HCT116 (cell line): ENCODE measurements around the gene PTGR2. TPM values are rescaled to one million over a fixed set of nuclear protein-coding genes. Genes with fewer than 3 reads are reported as not detected.
A peak's percentile ranks its signal among the peaks of the same experiment; 100 is the strongest.

ENCODE experiments used
- ATAC-seq: fragments of 200-7000 bp; cut with Tn5 transposase; 2 replicates; pipeline ENCODE4 v1.9.1; 2020; ENCODE audit warnings: mild to moderate bottlenecking, moderate library complexity
- BruUV-seq: library from RNA; stranded (reverse); fragments of 400-500 nt; replicated peaks from 2 replicates; lab custom pipeline; 2021; lab: Mats Ljungman, UMichigan
- CTCF ChIA-PET: fragments of 300-600 bp; sonication (Branson Sonifier 250); formaldehyde crosslinking; loops from one replicate; lab custom pipeline; 2021; ENCODE audit warnings: antibody characterized with exemption; lab: Charles Lee
- POLR2A ChIA-PET: fragments of 300-600, 350-600 bp; sonication (Branson Sonifier 250); formaldehyde crosslinking; loops from one replicate; lab custom pipeline; 2021; ENCODE audit warnings: antibody characterized with exemption; lab: Charles Lee
- RAD21 ChIA-PET, 2 experiments: fragments of 300-600 bp; sonication (Branson Sonifier 250); formaldehyde crosslinking; loops; one replicate each; lab custom pipeline; 2023; ENCODE audit warnings: low total read pairs in 2 of 2; ENCODE audit not compliant: uncharacterized antibody in 2 of 2, unreplicated experiment in 2 of 2, low non-redundant PET in 1 of 2; lab: Charles Lee
- DNase-seq: peaks from one replicate; pipeline ENCODE4 v3.0.0-alpha.2; 2010; ENCODE audit warnings: low read depth, low spot score
- H2AFZ ChIP-seq: fragments of 200-600 bp; shearing (Covaris generic), sonication (generic); 2 replicates; pipeline ENCODE4 v1.6.1; 2017; ENCODE audit warnings: low read depth, mixed run types, mixed read lengths, antibody characterized with exemption, low read length; ENCODE audit not compliant: poor library complexity, severe bottlenecking
- H3K27ac ChIP-seq: 2 replicates; pipeline ENCODE4 v1.5.1; 2012; ENCODE audit warnings: low read depth, low read length
- H3K27me3 ChIP-seq: fragments of 200-600 bp; sonication (generic); 2 replicates; pipeline ENCODE4 v1.6.1; 2016; ENCODE audit warnings: mixed run types, low read length, mixed read lengths; ENCODE audit not compliant: insufficient read depth
- H3K36me3 ChIP-seq, 2 experiments: fragments of 200-500 bp in 1 of 2; fragments of 200-600 bp in 1 of 2; sonication (Bioruptor generic) in 1 of 2; sonication (generic) in 1 of 2; 2 replicates each; pipeline versions ENCODE4 v1.5.1 to v1.6.1; 2014 to 2016; ENCODE audit warnings: low read length in 2 of 2, inconsistent platforms in 1 of 2, mixed read lengths in 1 of 2, mixed run types in 1 of 2; ENCODE audit not compliant: insufficient read depth in 2 of 2, control insufficient read depth in 1 of 2
- H3K4me1 ChIP-seq, 2 experiments: fragments of 200-600 bp in 1 of 2; sonication (generic) in 1 of 2; 2 replicates each; pipeline versions ENCODE4 v1.5.1 to v1.6.1; 2012 to 2017; ENCODE audit warnings: low read length in 2 of 2, inconsistent platforms in 1 of 2, mild to moderate bottlenecking in 1 of 2, mixed read lengths in 1 of 2, mixed run types in 1 of 2, moderate library complexity in 1 of 2; ENCODE audit not compliant: insufficient read depth in 2 of 2, control insufficient read depth in 1 of 2
- H3K4me2 ChIP-seq: fragments of 200-600 bp; sonication (generic); 2 replicates; pipeline ENCODE4 v1.6.1; 2017; ENCODE audit warnings: mixed run types, low read length, mixed read lengths
- H3K4me3 ChIP-seq, 2 experiments: fragments of 200-600 bp in 1 of 2; sonication (generic) in 1 of 2; replicated peaks in 1 of 2; 2 replicates each; pipeline ENCODE4 v1.5.1; 2011 to 2016; ENCODE audit warnings: low read length in 2 of 2, control low read depth in 1 of 2, low read depth in 1 of 2, mild to moderate bottlenecking in 1 of 2, mixed read lengths in 1 of 2, mixed run types in 1 of 2
- H3K79me2 ChIP-seq: fragments of 200-600 bp; sonication (generic); 2 replicates; pipeline ENCODE4 v1.6.1; 2017; ENCODE audit warnings: mild to moderate bottlenecking, mixed run types, low read length, moderate library complexity, mixed read lengths; ENCODE audit not compliant: insufficient read depth
- H3K9ac ChIP-seq: fragments of 200-600 bp; sonication (generic); 2 replicates; pipeline ENCODE4 v1.6.1; 2016; ENCODE audit warnings: low read length, mixed read lengths
- H3K9me2 ChIP-seq: fragments of 200-600 bp; sonication (generic), shearing (Covaris generic); 2 replicates; pipeline ENCODE4 v1.6.1; 2017; ENCODE audit warnings: mixed run types, mild to moderate bottlenecking, moderate library complexity; ENCODE audit not compliant: insufficient read depth
- H3K9me3 ChIP-seq, 2 experiments: fragments of 200-500 bp in 1 of 2; fragments of 200-600 bp in 1 of 2; sonication (Bioruptor generic) in 1 of 2; sonication (generic) in 1 of 2; 2 replicates each; pipeline ENCODE4 v1.6.1; 2014 to 2017; ENCODE audit warnings: low read length in 2 of 2, mixed read lengths in 2 of 2, inconsistent platforms in 1 of 2, low read depth in 1 of 2, mild to moderate bottlenecking in 1 of 2, mixed run types in 1 of 2, moderate library complexity in 1 of 2; ENCODE audit not compliant: control insufficient read depth in 1 of 2, insufficient read depth in 1 of 2
- H4K20me1 ChIP-seq: fragments of 200-600 bp; sonication (generic), shearing (Covaris generic); 2 replicates; pipeline ENCODE4 v1.6.1; 2017; ENCODE audit warnings: mixed run types, mild to moderate bottlenecking, moderate library complexity; ENCODE audit not compliant: insufficient read depth
- CEBPB ChIP-seq: IDR thresholded peaks from 2 replicates; pipeline ENCODE4 v1.6.1; 2012; ENCODE audit warnings: low read depth
- FOSL1 ChIP-seq: IDR thresholded peaks from 2 replicates; pipeline ENCODE4 v1.6.1; 2012; ENCODE audit warnings: low read depth
- SP1 ChIP-seq: IDR thresholded peaks from 2 replicates; pipeline ENCODE4 v1.6.1; 2012; ENCODE audit warnings: low read depth
- TCF7L2 ChIP-seq: IDR thresholded peaks from 2 replicates; pipeline ENCODE4 v1.7.0; 2011; ENCODE audit warnings: borderline replicate concordance, inconsistent platforms; ENCODE audit not compliant: insufficient read depth, insufficient read length; ENCODE audit errors: extremely low read depth
- YY1 ChIP-seq: IDR thresholded peaks from 2 replicates; pipeline ENCODE4 v1.6.1; 2011; ENCODE audit warnings: low read length, low read depth, moderate library complexity, mild to moderate bottlenecking; ENCODE audit not compliant: insufficient replicate concordance; ENCODE audit errors: extremely low read depth
- intact Hi-C: fragments of 100-400 bp; cut with micrococcal nuclease; formaldehyde crosslinking; loops from 2 replicates; pipeline ENCODE4 v1.10.0; 2022
- total RNA-seq: library from RNA; stranded (reverse); gene quantifications from one replicate; pipeline ENCODE4 v1.2.1, GENCODE V29; 2021; ENCODE audit not compliant: unreplicated experiment
- TF ChIP-seq, protein P1 (sequence below): IDR thresholded peaks from 2 replicates; pipeline ENCODE4 v1.6.1; 2012
- TF ChIP-seq, protein P2 (sequence below): IDR thresholded peaks from 2 replicates; pipeline ENCODE4 v1.6.1; 2012

Gene PTGR2
- total RNA-seq, 1 experiment from 2014 or later, result 22.1 TPM

DNA sequence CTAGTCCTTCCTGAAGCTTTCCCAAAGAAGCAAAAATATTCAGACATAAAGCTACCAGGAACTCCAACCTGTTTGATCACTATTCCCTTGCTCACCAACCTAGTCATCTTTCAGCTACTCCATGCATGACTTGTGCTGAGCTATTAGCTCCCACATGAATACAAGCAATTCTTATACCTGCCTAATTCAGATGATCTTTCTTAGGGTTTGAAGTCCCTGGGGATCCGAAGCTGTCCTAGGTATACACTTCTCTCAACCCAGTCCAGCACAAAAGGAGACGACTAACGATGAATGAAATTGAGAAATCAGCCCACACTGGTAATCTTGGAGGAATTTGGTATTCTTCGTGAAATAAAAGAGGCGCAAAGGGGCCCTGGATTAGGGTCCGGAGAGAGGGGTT lies 631 bp upstream of the PTGR2 start:
- DNase-seq (no peak), ATAC-seq (0 out of 2 replicates have a peak, but pooled peaks have one; percentile 2)
- POLR2A ChIA-PET, result interaction anchor here (0.8 to 2.5 kb wide), 4 partner anchors 9 to 93 kb away, joined by 4 to 12 read pairs (median 4); no protein-coding TSS in a partner anchor
- Histone ChIP-seq H2AFZ (peak overlapping the region; percentile 37), H3K27ac (peak overlapping the region; percentile 97), H3K9me3 (0 out of 4 replicates have a peak, but pooled peaks cover 0 to 2% of the 10 kb centered on the region in 2 experiments), H3K9me2 (no peaks in the 10 kb centered on the region), H3K4me3 (peak overlapping the region; percentile 81 to 94), H3K4me2 (peak overlapping the region; percentile 94), H3K4me1 (peaks cover 17 to 30% of the 10 kb centered on the region in 2 experiments), H3K79me2 (peaks cover 21% of the 10 kb centered on the region), H3K36me3 (no peaks in the 10 kb centered on the region), H3K9ac (peak overlapping the region; percentile 96), H3K27me3 (no peaks in the 10 kb centered on the region), H4K20me1 (no peaks in the 10 kb centered on the region)
- intact Hi-C loops, result loop anchor here (5.0 kb wide), 1 partner anchor 89 kb away; a partner anchor contains a TSS
- TF ChIP-seq TCF7L2 (no peak), CEBPB (0 out of 2 replicates have a peak, but pooled peaks have one; percentile 15)
- TSS peak; percentile 84 for BruUV-seq
- CTCF ChIA-PET, result interaction anchor here (1.5 to 2.6 kb wide), 4 partner anchors 26 to 122 kb away, joined by 3 to 20 read pairs (median 6); no protein-coding TSS in a partner anchor
- RAD21 ChIA-PET, result interaction anchor here in 1 of 2 experiments (1.0 to 1.2 kb wide), 2 partner anchors 110 to 122 kb away, joined by 3 to 4 read pairs; no protein-coding TSS in a partner anchor

DNA sequence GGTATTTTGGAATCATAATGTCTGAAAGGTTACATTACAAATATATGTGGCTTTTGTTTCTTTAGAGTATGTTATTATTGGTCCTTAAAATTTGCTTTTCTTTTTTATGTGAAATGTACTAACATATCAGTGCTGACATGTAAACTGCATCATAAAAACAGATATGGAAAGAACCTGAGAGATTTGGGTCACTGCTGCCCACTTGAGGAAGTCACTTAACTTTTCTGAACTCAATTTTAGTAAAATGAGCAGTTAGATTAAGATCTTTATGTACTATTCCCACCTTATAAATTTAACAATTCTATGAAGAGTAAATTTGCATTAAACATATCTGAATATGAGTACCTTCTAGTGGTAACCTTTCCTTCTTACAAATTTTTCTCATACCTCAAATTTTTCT lies 7.5 kb downstream of the PTGR2 start:
- no peaks in the 10 kb centered on the region for H4K20me1 ChIP-seq
- BruUV-seq, result no TSS peak
- CTCF ChIA-PET, result no interaction called here
- DNase-seq (no peak), ATAC-seq (no peak)
- intact Hi-C loops, result no loop called here
- H3K27ac ChIP-seq, result no peak overlapping the region
- H3K4me2 ChIP-seq, result no peak overlapping the region
- H3K9me3 ChIP-seq, result no peaks in the 10 kb centered on the region
- H3K27me3 ChIP-seq, result no peaks in the 10 kb centered on the region
- RAD21 ChIA-PET, result no interaction called here
- H3K9me2 ChIP-seq, result no peaks in the 10 kb centered on the region
- H3K4me1 ChIP-seq, result no peaks in the 10 kb centered on the region
- peaks cover 4 to 11% of the 10 kb centered on the region in 2 experiments; a peak in 3 of 4 replicates for H3K36me3 ChIP-seq
- H3K4me3 ChIP-seq, result no peak overlapping the region
- peaks cover 10% of the 10 kb centered on the region for H3K79me2 ChIP-seq
- H2AFZ ChIP-seq, result no peak overlapping the region
- POLR2A ChIA-PET, result no interaction called here
- TF ChIP-seq SP1, result no peak
- TF ChIP-seq YY1, result no peak
- TF ChIP-seq FOSL1, result no peak
- TF ChIP-seq, protein P1, sequence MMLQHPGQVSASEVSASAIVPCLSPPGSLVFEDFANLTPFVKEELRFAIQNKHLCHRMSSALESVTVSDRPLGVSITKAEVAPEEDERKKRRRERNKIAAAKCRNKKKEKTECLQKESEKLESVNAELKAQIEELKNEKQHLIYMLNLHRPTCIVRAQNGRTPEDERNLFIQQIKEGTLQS, result no peak
- TF ChIP-seq, protein P2, sequence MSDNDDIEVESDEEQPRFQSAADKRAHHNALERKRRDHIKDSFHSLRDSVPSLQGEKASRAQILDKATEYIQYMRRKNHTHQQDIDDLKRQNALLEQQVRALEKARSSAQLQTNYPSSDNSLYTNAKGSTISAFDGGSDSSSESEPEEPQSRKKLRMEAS, result no peak
- no peak overlapping the region for H3K9ac ChIP-seq
